Stimulated activated CD8-positive, alpha-beta memory T cell treated with anti-CD3 and anti-CD28 coated beads, Interleukin-7, amount 100 ng/mL, for 1 hour (primary cell): ENCODE measurements around the gene PIEZO1.
"Not testable (repeated sequence)": the region's sequence is repeated elsewhere in the genome, so short reads cannot be mapped to it uniquely, and the experiment has no call there.

ENCODE experiments used
- DNase-seq, 2 donors: peaks; one replicate each; pipeline ENCODE4 v3.0.0-alpha.2; 2020; ENCODE audit warnings: low read depth in 2 of 2

PIEZO1 gene

GRCh38 chr16:88785106-88785924, at the start of gene PIEZO1:
TSS of gene PIEZO1 (minus strand) at chr16:88785220. CDS start at chr16:88784964, 256 bp downstream.
- DNase-seq: peak; percentile 64 to 77

- no peak for DNase-seq
Observed at GRCh38 chr16:88834670-88835069, 49.6 kb upstream of the PIEZO1 start.

GRCh38 chr16:88833086-88833485, 48.1 kb upstream of the PIEZO1 start:
- no peak for DNase-seq

- no peak for DNase-seq
Observed at GRCh38 chr16:88831838-88832237, 46.8 kb upstream of the PIEZO1 start.

- no peak for DNase-seq
Observed at GRCh38 chr16:88830783-88831182, 45.8 kb upstream of the PIEZO1 start.

GRCh38 chr16:88830258-88830657, 45.2 kb upstream of the PIEZO1 start:
- no peak for DNase-seq

- DNase-seq: no peak
Observed at GRCh38 chr16:88828711-88829110, 43.7 kb upstream of the PIEZO1 start.

- no peak for DNase-seq
Observed at GRCh38 chr16:88827727-88828126, 42.7 kb upstream of the PIEZO1 start.

- no peak for DNase-seq
Observed at GRCh38 chr16:88826070-88826840, 41.2 kb upstream of the PIEZO1 start.

- no peak for DNase-seq
Observed at GRCh38 chr16:88825146-88825545, 40.1 kb upstream of the PIEZO1 start.

- no peak for DNase-seq
Observed at GRCh38 chr16:88824256-88825077, 39.4 kb upstream of the PIEZO1 start.

GRCh38 chr16:88823646-88824045, 38.6 kb upstream of the PIEZO1 start:
- DNase-seq: not testable (repeated sequence)

- DNase-seq: no peak
Observed at GRCh38 chr16:88822281-88823040, 37.4 kb upstream of the PIEZO1 start.

GRCh38 chr16:88821168-88821850, 36.3 kb upstream of the PIEZO1 start:
- no peak for DNase-seq

- DNase-seq: no peak
Observed at GRCh38 chr16:88820385-88821025, 35.5 kb upstream of the PIEZO1 start.

- DNase-seq: no peak
Observed at GRCh38 chr16:88819126-88819525, 34.1 kb upstream of the PIEZO1 start.

GRCh38 chr16:88818575-88818874, 33.5 kb upstream of the PIEZO1 start:
- DNase-seq: no peak

- no peak for DNase-seq
Observed at GRCh38 chr16:88817785-88818574, 33.0 kb upstream of the PIEZO1 start.

GRCh38 chr16:88816736-88817535, 31.9 kb upstream of the PIEZO1 start:
- DNase-seq: no peak
